ENCODE data around the gene PTPRF.

PTPRF gene

GRCh38 chr1:43669878-43670277, 139.2 kb downstream of the PTPRF start:
- H3K4me2 ChIP-seq (ENCODE audit: low read length) = no peak overlapping the region
- no peaks in the 10 kb centered on the region for H3K27me3 ChIP-seq (ENCODE audit: control insufficient read depth, low read length)
- no peaks in the 10 kb centered on the region for H3K9me3 ChIP-seq (ENCODE audit: control insufficient read depth, insufficient read depth, low read length)
- no peaks in the 10 kb centered on the region for H3K9me2 ChIP-seq (replicated peaks; ENCODE audit: control insufficient read depth, low read length)
- H3K4me3 ChIP-seq (ENCODE audit: low read length) = no peak overlapping the region
- no peaks in the 10 kb centered on the region for H3F3A ChIP-seq (ENCODE audit: control insufficient read depth, insufficient read depth)
- no peak for TF ChIP-seq EZH2phosphoT487 (IDR thresholded peaks at IDR 0.05; ENCODE audit: borderline replicate concordance, low read length)
- TF ChIP-seq, protein P1, sequence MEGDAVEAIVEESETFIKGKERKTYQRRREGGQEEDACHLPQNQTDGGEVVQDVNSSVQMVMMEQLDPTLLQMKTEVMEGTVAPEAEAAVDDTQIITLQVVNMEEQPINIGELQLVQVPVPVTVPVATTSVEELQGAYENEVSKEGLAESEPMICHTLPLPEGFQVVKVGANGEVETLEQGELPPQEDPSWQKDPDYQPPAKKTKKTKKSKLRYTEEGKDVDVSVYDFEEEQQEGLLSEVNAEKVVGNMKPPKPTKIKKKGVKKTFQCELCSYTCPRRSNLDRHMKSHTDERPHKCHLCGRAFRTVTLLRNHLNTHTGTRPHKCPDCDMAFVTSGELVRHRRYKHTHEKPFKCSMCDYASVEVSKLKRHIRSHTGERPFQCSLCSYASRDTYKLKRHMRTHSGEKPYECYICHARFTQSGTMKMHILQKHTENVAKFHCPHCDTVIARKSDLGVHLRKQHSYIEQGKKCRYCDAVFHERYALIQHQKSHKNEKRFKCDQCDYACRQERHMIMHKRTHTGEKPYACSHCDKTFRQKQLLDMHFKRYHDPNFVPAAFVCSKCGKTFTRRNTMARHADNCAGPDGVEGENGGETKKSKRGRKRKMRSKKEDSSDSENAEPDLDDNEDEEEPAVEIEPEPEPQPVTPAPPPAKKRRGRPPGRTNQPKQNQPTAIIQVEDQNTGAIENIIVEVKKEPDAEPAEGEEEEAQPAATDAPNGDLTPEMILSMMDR (IDR thresholded peaks at IDR 0.05; ENCODE audit: low read depth, low read length, poor library complexity, severe bottlenecking) = no peak
- peaks cover 82% of the 10 kb centered on the region for H3K36me3 ChIP-seq (ENCODE audit: control insufficient read depth, low read length)
- H3K27ac ChIP-seq (ENCODE audit: low read depth, low read length) = no peak overlapping the region
- no peaks in the 10 kb centered on the region for H3K79me2 ChIP-seq (ENCODE audit: control insufficient read depth, low read length)
- H3K4me1 ChIP-seq (ENCODE audit: control insufficient read depth, low read length) = no peaks in the 10 kb centered on the region
- H4K20me1 ChIP-seq (ENCODE audit: control insufficient read depth, insufficient read depth, low read depth, low read length) = no peaks in the 10 kb centered on the region

- Histone ChIP-seq H3K9me2 (replicated peaks; ENCODE audit: control insufficient read depth, low read length) (no peaks in the 10 kb centered on the region), H3F3A (ENCODE audit: control insufficient read depth, insufficient read depth) (no peaks in the 10 kb centered on the region), H3K9me3 (ENCODE audit: control insufficient read depth, insufficient read depth, low read length) (no peaks in the 10 kb centered on the region), H3K4me3 (ENCODE audit: low read length) (no peak overlapping the region), H3K27me3 (ENCODE audit: control insufficient read depth, low read length) (no peaks in the 10 kb centered on the region), H3K4me1 (ENCODE audit: control insufficient read depth, low read length) (no peaks in the 10 kb centered on the region), H3K36me3 (ENCODE audit: control insufficient read depth, low read length) (peaks cover 77% of the 10 kb centered on the region), H3K79me2 (ENCODE audit: control insufficient read depth, low read length) (no peaks in the 10 kb centered on the region), H3K4me2 (ENCODE audit: low read length) (no peak overlapping the region), H3K27ac (ENCODE audit: low read depth, low read length) (no peak overlapping the region), H4K20me1 (ENCODE audit: control insufficient read depth, insufficient read depth, low read depth, low read length) (no peaks in the 10 kb centered on the region)
- no peak for TF ChIP-seq EZH2phosphoT487 (IDR thresholded peaks at IDR 0.05; ENCODE audit: borderline replicate concordance, low read length)
- TF ChIP-seq, protein P1 (IDR thresholded peaks at IDR 0.05; ENCODE audit: low read depth, low read length, poor library complexity, severe bottlenecking) = no peak
Measured at GRCh38 chr1:43671193-43671592, 140.5 kb downstream of the PTPRF start.

- Histone ChIP-seq H3K4me2 (ENCODE audit: low read length) (no peak overlapping the region), H3K9me2 (replicated peaks; ENCODE audit: control insufficient read depth, low read length) (no peaks in the 10 kb centered on the region), H3F3A (ENCODE audit: control insufficient read depth, insufficient read depth) (no peaks in the 10 kb centered on the region), H3K4me3 (ENCODE audit: low read length) (no peak overlapping the region), H3K36me3 (ENCODE audit: control insufficient read depth, low read length) (peaks cover 71% of the 10 kb centered on the region), H4K20me1 (ENCODE audit: control insufficient read depth, insufficient read depth, low read depth, low read length) (no peaks in the 10 kb centered on the region), H3K27ac (ENCODE audit: low read depth, low read length) (no peak overlapping the region), H3K79me2 (ENCODE audit: control insufficient read depth, low read length) (no peaks in the 10 kb centered on the region), H3K27me3 (ENCODE audit: control insufficient read depth, low read length) (no peaks in the 10 kb centered on the region), H3K4me1 (ENCODE audit: control insufficient read depth, low read length) (peaks cover 2% of the 10 kb centered on the region), H3K9me3 (ENCODE audit: control insufficient read depth, insufficient read depth, low read length) (no peaks in the 10 kb centered on the region)
- TF ChIP-seq, protein P1 (IDR thresholded peaks at IDR 0.05; ENCODE audit: low read depth, low read length, poor library complexity, severe bottlenecking) = no peak
- no peak for TF ChIP-seq EZH2phosphoT487 (IDR thresholded peaks at IDR 0.05; ENCODE audit: borderline replicate concordance, low read length)
Measured at GRCh38 chr1:43671626-43672330, 141.1 kb downstream of the PTPRF start.
